ENCODE measurements around the gene MRPS24. TPM values are rescaled to one million over a fixed set of nuclear protein-coding genes. Genes with fewer than 3 reads are reported as not detected.

The MRPS24 gene
- total RNA-seq = 100 to 1,000 TPM in 1 of 7 donors, 10 to 100 TPM in 6; 73.0 to 111 (median 90.9) TPM
- 100 to 1,000 TPM; 104 to 124 TPM for polyA plus RNA-seq
- long read RNA-seq, donor 1, transcript MRPS24-201 (4 exons, 707 nt) = major isoform, 31 of 42 reads
- long read RNA-seq, donor 1, transcript MRPS24-203 (3 exons, 743 nt) = minor isoform, 8 of 42 reads
- long read RNA-seq, donor 1, partial matches to known transcripts = 1 of 42 reads
- long read RNA-seq, donor 1, other reads (novel, unspliced or antisense) = 0 of 42 reads
- long read RNA-seq, donor 2, transcript MRPS24-205 (2 exons, 392 nt) = minor isoform, 5 of 77 reads
- long read RNA-seq, donor 2, transcript MRPS24-203 (3 exons, 743 nt) = minor isoform, 15 of 77 reads
- long read RNA-seq, donor 2, transcript MRPS24-201 (4 exons, 707 nt) = major isoform, 57 of 77 reads
- long read RNA-seq, donor 2, partial matches to known transcripts = 0 of 77 reads
- long read RNA-seq, donor 2, other reads (novel, unspliced or antisense) = 0 of 77 reads
- long read RNA-seq, donor 3, transcript MRPS24-203 (3 exons, 743 nt) = minor isoform, 9 of 61 reads
- long read RNA-seq, donor 3, transcript MRPS24-201 (4 exons, 707 nt) = major isoform, 49 of 61 reads
- long read RNA-seq, donor 3, partial matches to known transcripts = 1 of 61 reads
- long read RNA-seq, donor 3, other reads (novel, unspliced or antisense) = 0 of 61 reads

GRCh38 chr7:43869006-43869866, at the start of gene MRPS24:
TSS of gene MRPS24 (minus strand) at chr7:43869517. CDS start at chr7:43869495, 22 bp downstream.
- TF ChIP-seq EP300 (IDR thresholded peaks at IDR 0.05) (no peak), POLR2A (IDR thresholded peaks at IDR 0.05) (peak; percentile 60)
- Histone ChIP-seq H3K36me3 (no peaks in the 10 kb centered on the region), H3K27me3 (no peaks in the 10 kb centered on the region), H3K9me3 (no peaks in the 10 kb centered on the region), H3K4me3 (peak within 1 kb of the TSS; percentile 97), H3K27ac (peak within 1 kb of the TSS; percentile 73 to 85), H3K4me1 (ENCODE audit: insufficient read depth) (peaks cover 1% of the 10 kb centered on the region)
- DNase-seq = peak; percentile 93 to 97 (median 95)
- WGBS, 3 donors = 0 to 1% (median 0%) methylated on average over 51 to 81 of the region's 81 CpGs
- intact Hi-C loops (cut with DNase I) = no loop called here

GRCh38 chr7:43915907-43916306, 46.6 kb upstream of the MRPS24 start:
- intact Hi-C loops (cut with DNase I) = no loop called here
- H3K4me3 ChIP-seq = no peak overlapping the region
- no peaks in the 10 kb centered on the region for H3K36me3 ChIP-seq
- H3K27me3 ChIP-seq = no peaks in the 10 kb centered on the region
- H3K27ac ChIP-seq = no peak overlapping the region
- no peaks in the 10 kb centered on the region for H3K9me3 ChIP-seq
- TF ChIP-seq POLR2A (IDR thresholded peaks at IDR 0.05) = no peak
- TF ChIP-seq EP300 (IDR thresholded peaks at IDR 0.05) = no peak
- TF ChIP-seq CTCF (IDR thresholded peaks at IDR 0.05) = no peak
- 96% methylated on average over 5 of the region's 5 CpGs for WGBS, 3 donors
- no peaks in the 10 kb centered on the region for H3K4me1 ChIP-seq (ENCODE audit: insufficient read depth)
- DNase-seq = no peak

GRCh38 chr7:43914795-43915194, 45.5 kb upstream of the MRPS24 start:
- H3K4me3 ChIP-seq = no peak overlapping the region
- DNase-seq = no peak
- H3K27me3 ChIP-seq = no peaks in the 10 kb centered on the region
- TF ChIP-seq EP300 (IDR thresholded peaks at IDR 0.05) (no peak), POLR2A (IDR thresholded peaks at IDR 0.05) (no peak), CTCF (IDR thresholded peaks at IDR 0.05) (no peak)
- H3K9me3 ChIP-seq = no peaks in the 10 kb centered on the region
- no peaks in the 10 kb centered on the region for H3K4me1 ChIP-seq (ENCODE audit: insufficient read depth)
- no peak overlapping the region for H3K27ac ChIP-seq
- WGBS, 3 donors = 89 to 91% (median 89%) methylated on average over 5 of the region's 5 CpGs
- intact Hi-C loops (cut with DNase I) = no loop called here
- H3K36me3 ChIP-seq = no peaks in the 10 kb centered on the region

GRCh38 chr7:43906331-43907010, 37.2 kb upstream of the MRPS24 start, which contains the start of gene URGCP:
TSS of gene URGCP (minus strand) at chr7:43906596. CDS start at chr7:43906575, 21 bp downstream.
- DNase-seq = peak; percentile 55 to 75 (median 67)
- Histone ChIP-seq H3K27ac (peak within 1 kb of the TSS; percentile 93 to 95), H3K27me3 (no peaks in the 10 kb centered on the region), H3K4me1 (ENCODE audit: insufficient read depth) (peaks cover 12% of the 10 kb centered on the region), H3K9me3 (no peaks in the 10 kb centered on the region), H3K4me3 (peak within 1 kb of the TSS; percentile 81), H3K36me3 (no peaks in the 10 kb centered on the region)
- TF ChIP-seq EP300 (IDR thresholded peaks at IDR 0.05) = no peak
- TF ChIP-seq CTCF (IDR thresholded peaks at IDR 0.05) = no peak
- no peak for TF ChIP-seq POLR2A (IDR thresholded peaks at IDR 0.05)
- intact Hi-C loops (cut with DNase I) = no loop called here
- WGBS, 3 donors = 0 to 2% (median 0%) methylated on average over 30 to 72 of the region's 73 CpGs

Measured in ovary (tissue), 10 donors.